ENCODE results near the gene DDX54.

GRCh38 chr12:113109360-113109759 lies 75.9 kb downstream of the DDX54 start:
- TF ChIP-seq, protein P1, sequence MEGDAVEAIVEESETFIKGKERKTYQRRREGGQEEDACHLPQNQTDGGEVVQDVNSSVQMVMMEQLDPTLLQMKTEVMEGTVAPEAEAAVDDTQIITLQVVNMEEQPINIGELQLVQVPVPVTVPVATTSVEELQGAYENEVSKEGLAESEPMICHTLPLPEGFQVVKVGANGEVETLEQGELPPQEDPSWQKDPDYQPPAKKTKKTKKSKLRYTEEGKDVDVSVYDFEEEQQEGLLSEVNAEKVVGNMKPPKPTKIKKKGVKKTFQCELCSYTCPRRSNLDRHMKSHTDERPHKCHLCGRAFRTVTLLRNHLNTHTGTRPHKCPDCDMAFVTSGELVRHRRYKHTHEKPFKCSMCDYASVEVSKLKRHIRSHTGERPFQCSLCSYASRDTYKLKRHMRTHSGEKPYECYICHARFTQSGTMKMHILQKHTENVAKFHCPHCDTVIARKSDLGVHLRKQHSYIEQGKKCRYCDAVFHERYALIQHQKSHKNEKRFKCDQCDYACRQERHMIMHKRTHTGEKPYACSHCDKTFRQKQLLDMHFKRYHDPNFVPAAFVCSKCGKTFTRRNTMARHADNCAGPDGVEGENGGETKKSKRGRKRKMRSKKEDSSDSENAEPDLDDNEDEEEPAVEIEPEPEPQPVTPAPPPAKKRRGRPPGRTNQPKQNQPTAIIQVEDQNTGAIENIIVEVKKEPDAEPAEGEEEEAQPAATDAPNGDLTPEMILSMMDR (IDR thresholded peaks at IDR 0.05), result no peak
- TF ChIP-seq ZFX (IDR thresholded peaks at IDR 0.05; ENCODE audit: borderline replicate concordance), result no peak

All from 22Rv1 (cell line).